H1 (cell line): Measurements from ENCODE around the gene ITPR1. TPM values are rescaled to one million over a fixed set of nuclear protein-coding genes. Genes with fewer than 3 reads are reported as not detected.

ENCODE experiments used
- GABPA ChIP-seq: IDR thresholded peaks from 2 replicates; pipeline ENCODE4 v1.6.1; 2011; ENCODE audit warnings: mild to moderate bottlenecking, low read length, moderate library complexity, borderline replicate concordance; ENCODE audit not compliant: insufficient read depth
- GTF2F1 ChIP-seq: IDR thresholded peaks from 2 replicates; pipeline ENCODE4 v1.6.1; 2012; ENCODE audit warnings: low read depth, low read length, improper control_type of control experiment, borderline replicate concordance
- KDM5A ChIP-seq: fragments of 200-600 bp; IDR thresholded peaks from 2 replicates; pipeline ENCODE4 v1.7.1; 2012; ENCODE audit warnings: mild to moderate bottlenecking, low read length, inconsistent platforms, mixed read lengths
- MAFK ChIP-seq: IDR thresholded peaks from 2 replicates; pipeline ENCODE4 v1.6.1; 2012; ENCODE audit warnings: low read depth, mild to moderate bottlenecking, improper control_type of control experiment, low read length
- RAD21 ChIP-seq, 2 experiments: IDR thresholded peaks in 1 of 2; conservative IDR thresholded peaks in 1 of 2; 2 replicates each; pipeline ENCODE4 v1.6.1; 2011; ENCODE audit warnings: low read depth in 2 of 2, low read length in 2 of 2, improper control_type of control experiment in 1 of 2, inconsistent platforms in 1 of 2, mild to moderate bottlenecking in 1 of 2, moderate library complexity in 1 of 2
- TBP ChIP-seq: IDR thresholded peaks from 2 replicates; pipeline ENCODE4 v1.6.1; 2011; ENCODE audit warnings: low read depth, low read length, improper control_type of control experiment
- polyA plus RNA-seq, 7 experiments: library from polyadenylated mRNA; depleted of rRNA in 3 of 7; stranded (reverse) in 5 of 7; unstranded in 2 of 7; fragments of >200 nt in 5 of 7; fragments of 200-250 nt in 2 of 7; gene quantifications; 1 replicate in 5 of 7; 2 replicates in 1 of 7; 4 replicates in 1 of 7; pipeline versions ENCODE4 v1.2.1 to v1.2.3, GENCODE V29; 2011 to 2013; ENCODE audit warnings: missing spikeins in 2 of 7, mixed read lengths in 2 of 7
- total RNA-seq: library from RNA; stranded (reverse); fragmentation: NEBNext Ultra II Directional; extraction: Animal tissue kit (Norgen Biotek cat#: 25700); gene quantifications from 2 replicates; pipeline ENCODE4 v1.2.1, GENCODE V29; 2021
- TF ChIP-seq, protein P1 (sequence below): fragments of 300-600 bp; sonication (generic); IDR thresholded peaks from 2 replicates; pipeline ENCODE4 v1.7.1; 2012; ENCODE audit warnings: low read length, moderate library complexity, mild to moderate bottlenecking, inconsistent platforms; ENCODE audit not compliant: insufficient replicate concordance
- TF ChIP-seq, protein P2 (sequence below): IDR thresholded peaks from 2 replicates; pipeline ENCODE4 v1.6.1; 2012; ENCODE audit warnings: inconsistent platforms

Gene ITPR1
- total and polyA plus RNA-seq, 2 of the 8 experiments (the other 6 are each of a cell fraction or from before 2014, with no cell fraction given): 2.5 to 16.3 TPM

DNA sequence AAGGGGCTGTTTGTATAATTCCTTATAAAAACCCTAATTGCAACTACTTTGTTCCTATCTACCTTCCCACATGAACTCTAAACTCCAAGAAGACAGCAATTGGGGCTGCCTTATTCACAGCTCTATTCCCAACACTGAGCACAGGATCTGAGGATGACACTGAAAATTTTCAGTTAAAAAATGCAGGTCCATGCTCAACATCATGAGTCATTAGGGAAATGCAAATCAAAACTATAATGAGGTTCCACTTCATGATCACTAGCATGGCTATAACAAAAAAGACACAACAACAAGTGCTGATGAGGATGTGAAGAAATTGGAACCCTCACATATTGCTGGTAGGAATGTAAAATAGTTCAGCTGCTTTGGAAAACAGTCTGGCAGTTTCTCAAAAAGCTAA, 39.0 kb upstream of the ITPR1 start (continued):
- TF ChIP-seq, protein P1, sequence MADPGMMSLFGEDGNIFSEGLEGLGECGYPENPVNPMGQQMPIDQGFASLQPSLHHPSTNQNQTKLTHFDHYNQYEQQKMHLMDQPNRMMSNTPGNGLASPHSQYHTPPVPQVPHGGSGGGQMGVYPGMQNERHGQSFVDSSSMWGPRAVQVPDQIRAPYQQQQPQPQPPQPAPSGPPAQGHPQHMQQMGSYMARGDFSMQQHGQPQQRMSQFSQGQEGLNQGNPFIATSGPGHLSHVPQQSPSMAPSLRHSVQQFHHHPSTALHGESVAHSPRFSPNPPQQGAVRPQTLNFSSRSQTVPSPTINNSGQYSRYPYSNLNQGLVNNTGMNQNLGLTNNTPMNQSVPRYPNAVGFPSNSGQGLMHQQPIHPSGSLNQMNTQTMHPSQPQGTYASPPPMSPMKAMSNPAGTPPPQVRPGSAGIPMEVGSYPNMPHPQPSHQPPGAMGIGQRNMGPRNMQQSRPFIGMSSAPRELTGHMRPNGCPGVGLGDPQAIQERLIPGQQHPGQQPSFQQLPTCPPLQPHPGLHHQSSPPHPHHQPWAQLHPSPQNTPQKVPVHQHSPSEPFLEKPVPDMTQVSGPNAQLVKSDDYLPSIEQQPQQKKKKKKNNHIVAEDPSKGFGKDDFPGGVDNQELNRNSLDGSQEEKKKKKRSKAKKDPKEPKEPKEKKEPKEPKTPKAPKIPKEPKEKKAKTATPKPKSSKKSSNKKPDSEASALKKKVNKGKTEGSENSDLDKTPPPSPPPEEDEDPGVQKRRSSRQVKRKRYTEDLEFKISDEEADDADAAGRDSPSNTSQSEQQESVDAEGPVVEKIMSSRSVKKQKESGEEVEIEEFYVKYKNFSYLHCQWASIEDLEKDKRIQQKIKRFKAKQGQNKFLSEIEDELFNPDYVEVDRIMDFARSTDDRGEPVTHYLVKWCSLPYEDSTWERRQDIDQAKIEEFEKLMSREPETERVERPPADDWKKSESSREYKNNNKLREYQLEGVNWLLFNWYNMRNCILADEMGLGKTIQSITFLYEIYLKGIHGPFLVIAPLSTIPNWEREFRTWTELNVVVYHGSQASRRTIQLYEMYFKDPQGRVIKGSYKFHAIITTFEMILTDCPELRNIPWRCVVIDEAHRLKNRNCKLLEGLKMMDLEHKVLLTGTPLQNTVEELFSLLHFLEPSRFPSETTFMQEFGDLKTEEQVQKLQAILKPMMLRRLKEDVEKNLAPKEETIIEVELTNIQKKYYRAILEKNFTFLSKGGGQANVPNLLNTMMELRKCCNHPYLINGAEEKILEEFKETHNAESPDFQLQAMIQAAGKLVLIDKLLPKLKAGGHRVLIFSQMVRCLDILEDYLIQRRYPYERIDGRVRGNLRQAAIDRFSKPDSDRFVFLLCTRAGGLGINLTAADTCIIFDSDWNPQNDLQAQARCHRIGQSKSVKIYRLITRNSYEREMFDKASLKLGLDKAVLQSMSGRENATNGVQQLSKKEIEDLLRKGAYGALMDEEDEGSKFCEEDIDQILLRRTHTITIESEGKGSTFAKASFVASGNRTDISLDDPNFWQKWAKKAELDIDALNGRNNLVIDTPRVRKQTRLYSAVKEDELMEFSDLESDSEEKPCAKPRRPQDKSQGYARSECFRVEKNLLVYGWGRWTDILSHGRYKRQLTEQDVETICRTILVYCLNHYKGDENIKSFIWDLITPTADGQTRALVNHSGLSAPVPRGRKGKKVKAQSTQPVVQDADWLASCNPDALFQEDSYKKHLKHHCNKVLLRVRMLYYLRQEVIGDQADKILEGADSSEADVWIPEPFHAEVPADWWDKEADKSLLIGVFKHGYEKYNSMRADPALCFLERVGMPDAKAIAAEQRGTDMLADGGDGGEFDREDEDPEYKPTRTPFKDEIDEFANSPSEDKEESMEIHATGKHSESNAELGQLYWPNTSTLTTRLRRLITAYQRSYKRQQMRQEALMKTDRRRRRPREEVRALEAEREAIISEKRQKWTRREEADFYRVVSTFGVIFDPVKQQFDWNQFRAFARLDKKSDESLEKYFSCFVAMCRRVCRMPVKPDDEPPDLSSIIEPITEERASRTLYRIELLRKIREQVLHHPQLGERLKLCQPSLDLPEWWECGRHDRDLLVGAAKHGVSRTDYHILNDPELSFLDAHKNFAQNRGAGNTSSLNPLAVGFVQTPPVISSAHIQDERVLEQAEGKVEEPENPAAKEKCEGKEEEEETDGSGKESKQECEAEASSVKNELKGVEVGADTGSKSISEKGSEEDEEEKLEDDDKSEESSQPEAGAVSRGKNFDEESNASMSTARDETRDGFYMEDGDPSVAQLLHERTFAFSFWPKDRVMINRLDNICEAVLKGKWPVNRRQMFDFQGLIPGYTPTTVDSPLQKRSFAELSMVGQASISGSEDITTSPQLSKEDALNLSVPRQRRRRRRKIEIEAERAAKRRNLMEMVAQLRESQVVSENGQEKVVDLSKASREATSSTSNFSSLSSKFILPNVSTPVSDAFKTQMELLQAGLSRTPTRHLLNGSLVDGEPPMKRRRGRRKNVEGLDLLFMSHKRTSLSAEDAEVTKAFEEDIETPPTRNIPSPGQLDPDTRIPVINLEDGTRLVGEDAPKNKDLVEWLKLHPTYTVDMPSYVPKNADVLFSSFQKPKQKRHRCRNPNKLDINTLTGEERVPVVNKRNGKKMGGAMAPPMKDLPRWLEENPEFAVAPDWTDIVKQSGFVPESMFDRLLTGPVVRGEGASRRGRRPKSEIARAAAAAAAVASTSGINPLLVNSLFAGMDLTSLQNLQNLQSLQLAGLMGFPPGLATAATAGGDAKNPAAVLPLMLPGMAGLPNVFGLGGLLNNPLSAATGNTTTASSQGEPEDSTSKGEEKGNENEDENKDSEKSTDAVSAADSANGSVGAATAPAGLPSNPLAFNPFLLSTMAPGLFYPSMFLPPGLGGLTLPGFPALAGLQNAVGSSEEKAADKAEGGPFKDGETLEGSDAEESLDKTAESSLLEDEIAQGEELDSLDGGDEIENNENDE: no peak
- TF ChIP-seq KDM5A (no peak), GABPA (no peak), RAD21 (IDR thresholded peaks at IDR 0.05 in 1 of 2, conservative IDR thresholded peaks at IDR 0.05 in 1 of 2; ENCODE audit: low read depth in 2 of 2, low read length in 2 of 2) (no peak), TBP (no peak), MAFK (no peak), GTF2F1 (no peak)
- TF ChIP-seq, protein P2, sequence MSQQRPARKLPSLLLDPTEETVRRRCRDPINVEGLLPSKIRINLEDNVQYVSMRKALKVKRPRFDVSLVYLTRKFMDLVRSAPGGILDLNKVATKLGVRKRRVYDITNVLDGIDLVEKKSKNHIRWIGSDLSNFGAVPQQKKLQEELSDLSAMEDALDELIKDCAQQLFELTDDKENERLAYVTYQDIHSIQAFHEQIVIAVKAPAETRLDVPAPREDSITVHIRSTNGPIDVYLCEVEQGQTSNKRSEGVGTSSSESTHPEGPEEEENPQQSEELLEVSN: no peak
